Activated T-cell treated with anti-CD3 and anti-CD28 coated beads, Interleukin-2, amount 50 U/mL, for 24 hours (primary cell): ENCODE data around the gene FBXO10.
"Not testable (repeated sequence)": the region's sequence is repeated elsewhere in the genome, so short reads cannot be mapped to it uniquely, and the experiment has no call there.

ENCODE experiments used
- DNase-seq: peaks from one replicate; pipeline ENCODE4 v3.0.0-alpha.2; 2020
- H3K27ac Mint-ChIP-seq: 2 replicates; pipeline ENCODE4 v1.8.0; 2020; ENCODE audit warnings: mild to moderate bottlenecking, mixed read lengths
- H3K27me3 Mint-ChIP-seq: 2 replicates; pipeline ENCODE4 v1.8.0; 2020; ENCODE audit warnings: mixed read lengths
- H3K36me3 Mint-ChIP-seq: 2 replicates; pipeline ENCODE4 v1.8.0; 2020; ENCODE audit warnings: low read depth, mixed read lengths
- H3K4me1 Mint-ChIP-seq: 2 replicates; pipeline ENCODE4 v1.8.0; 2020; ENCODE audit warnings: low read depth, mixed read lengths
- H3K4me3 Mint-ChIP-seq: 2 replicates; pipeline ENCODE4 v1.8.0; 2020; ENCODE audit warnings: mild to moderate bottlenecking, moderate library complexity, mixed read lengths
- H3K9me3 Mint-ChIP-seq: 2 replicates; pipeline ENCODE4 v1.8.0; 2020; ENCODE audit warnings: mixed read lengths

The FBXO10 gene

GRCh38 chr9:37521111-37521510 lies 55.1 kb downstream of the FBXO10 start:
- no peak overlapping the region for H3K4me3 Mint-ChIP-seq
- peaks cover 40% of the 10 kb centered on the region for H3K36me3 Mint-ChIP-seq
- no peak for DNase-seq
- no peaks in the 10 kb centered on the region for H3K4me1 Mint-ChIP-seq
- H3K9me3 Mint-ChIP-seq: no peaks in the 10 kb centered on the region
- no peaks in the 10 kb centered on the region for H3K27me3 Mint-ChIP-seq
- no peak overlapping the region for H3K27ac Mint-ChIP-seq

GRCh38 chr9:37520641-37521040 lies 55.5 kb downstream of the FBXO10 start:
- H3K4me1 Mint-ChIP-seq: no peaks in the 10 kb centered on the region
- H3K4me3 Mint-ChIP-seq: no peak overlapping the region
- no peak overlapping the region for H3K27ac Mint-ChIP-seq
- H3K36me3 Mint-ChIP-seq: peaks cover 40% of the 10 kb centered on the region
- H3K27me3 Mint-ChIP-seq: no peaks in the 10 kb centered on the region
- no peaks in the 10 kb centered on the region for H3K9me3 Mint-ChIP-seq
- DNase-seq: no peak

- no peaks in the 10 kb centered on the region for H3K9me3 Mint-ChIP-seq
- no peaks in the 10 kb centered on the region for H3K27me3 Mint-ChIP-seq
- H3K36me3 Mint-ChIP-seq: peaks cover 25% of the 10 kb centered on the region
- H3K4me3 Mint-ChIP-seq: no peak overlapping the region
- H3K27ac Mint-ChIP-seq: no peak overlapping the region
- no peaks in the 10 kb centered on the region for H3K4me1 Mint-ChIP-seq
- no peak for DNase-seq
These were observed 58.3 kb downstream of the FBXO10 start for GRCh38 chr9:37517923-37518322.

- no peaks in the 10 kb centered on the region for H3K9me3 Mint-ChIP-seq
- H3K4me1 Mint-ChIP-seq: no peaks in the 10 kb centered on the region
- DNase-seq: no peak
- H3K4me3 Mint-ChIP-seq: no peak overlapping the region
- H3K36me3 Mint-ChIP-seq: peaks cover 18% of the 10 kb centered on the region
- no peak overlapping the region for H3K27ac Mint-ChIP-seq
- no peaks in the 10 kb centered on the region for H3K27me3 Mint-ChIP-seq
These were observed 60.4 kb downstream of the FBXO10 start for GRCh38 chr9:37515620-37516258.

GRCh38 chr9:37514999-37515398 lies 61.2 kb downstream of the FBXO10 start:
- no peaks in the 10 kb centered on the region for H3K27me3 Mint-ChIP-seq
- no peak overlapping the region for H3K27ac Mint-ChIP-seq
- peaks cover 15% of the 10 kb centered on the region for H3K36me3 Mint-ChIP-seq
- DNase-seq: no peak
- no peak overlapping the region for H3K4me3 Mint-ChIP-seq
- H3K4me1 Mint-ChIP-seq: no peaks in the 10 kb centered on the region
- no peaks in the 10 kb centered on the region for H3K9me3 Mint-ChIP-seq

- peaks cover 17% of the 10 kb centered on the region for H3K36me3 Mint-ChIP-seq
- not testable (repeated sequence) for H3K4me1 Mint-ChIP-seq, H3K27me3 Mint-ChIP-seq, H3K9me3 Mint-ChIP-seq, H3K4me3 Mint-ChIP-seq, H3K27ac Mint-ChIP-seq, DNase-seq
These were observed 61.8 kb downstream of the FBXO10 start for GRCh38 chr9:37514415-37514814.

- Mint-ChIP-seq H3K9me3 (no peaks in the 10 kb centered on the region), H3K4me3 (no peak overlapping the region), H3K27ac (no peak overlapping the region), H3K27me3 (no peaks in the 10 kb centered on the region), H3K4me1 (no peaks in the 10 kb centered on the region), H3K36me3 (peaks cover 28% of the 10 kb centered on the region)
- DNase-seq: no peak
These were observed 63.7 kb downstream of the FBXO10 start for GRCh38 chr9:37512437-37512836.

GRCh38 chr9:37511016-37512010 lies 64.9 kb downstream of the FBXO10 start:
- DNase-seq: no peak
- H3K27ac Mint-ChIP-seq: peak overlapping the region; percentile 54
- H3K4me3 Mint-ChIP-seq: no peak overlapping the region
- no peaks in the 10 kb centered on the region for H3K9me3 Mint-ChIP-seq
- peaks cover 7% of the 10 kb centered on the region for H3K4me1 Mint-ChIP-seq
- H3K27me3 Mint-ChIP-seq: no peaks in the 10 kb centered on the region
- H3K36me3 Mint-ChIP-seq: peaks cover 40% of the 10 kb centered on the region

GRCh38 chr9:37510053-37510452 lies 66.1 kb downstream of the FBXO10 start:
- H3K9me3 Mint-ChIP-seq, H3K4me3 Mint-ChIP-seq, H3K27me3 Mint-ChIP-seq, DNase-seq: not testable (repeated sequence)
- peak overlapping the region; percentile 18 for H3K27ac Mint-ChIP-seq
- H3K36me3 Mint-ChIP-seq: peaks cover 52% of the 10 kb centered on the region
- H3K4me1 Mint-ChIP-seq: peaks cover 11% of the 10 kb centered on the region

GRCh38 chr9:37509536-37509935 lies 66.6 kb downstream of the FBXO10 start:
- Mint-ChIP-seq H3K9me3 (no peaks in the 10 kb centered on the region), H3K36me3 (peaks cover 57% of the 10 kb centered on the region), H3K27me3 (no peaks in the 10 kb centered on the region), H3K4me1 (peaks cover 11% of the 10 kb centered on the region), H3K4me3 (no peak overlapping the region), H3K27ac (no peak overlapping the region)
- no peak for DNase-seq

- no peak overlapping the region for H3K4me3 Mint-ChIP-seq
- no peak for DNase-seq
These were observed 67.4 kb downstream of the FBXO10 start for GRCh38 chr9:37508834-37509206.

GRCh38 chr9:37508135-37508833 lies 67.9 kb downstream of the FBXO10 start:
- H3K36me3 Mint-ChIP-seq: peaks cover 67% of the 10 kb centered on the region
- H3K27me3 Mint-ChIP-seq: no peaks in the 10 kb centered on the region
- H3K4me1 Mint-ChIP-seq: peaks cover 20% of the 10 kb centered on the region
- H3K4me3 Mint-ChIP-seq: no peak overlapping the region
- DNase-seq: no peak
- H3K27ac Mint-ChIP-seq: no peak overlapping the region
- H3K9me3 Mint-ChIP-seq: no peaks in the 10 kb centered on the region

More at GRCh38 chr9:37508834-37509206, 67.4 kb downstream of the FBXO10 start:
- no peaks in the 10 kb centered on the region for H3K27me3 Mint-ChIP-seq
- H3K4me1 Mint-ChIP-seq: peaks cover 14% of the 10 kb centered on the region
- peaks cover 61% of the 10 kb centered on the region for H3K36me3 Mint-ChIP-seq
- no peaks in the 10 kb centered on the region for H3K9me3 Mint-ChIP-seq
- no peak overlapping the region for H3K27ac Mint-ChIP-seq

GRCh38 chr9:37507566-37508134 lies 68.5 kb downstream of the FBXO10 start:
- Mint-ChIP-seq H3K9me3 (no peaks in the 10 kb centered on the region), H3K4me1 (peaks cover 26% of the 10 kb centered on the region), H3K4me3 (no peak overlapping the region), H3K27ac (no peak overlapping the region), H3K27me3 (no peaks in the 10 kb centered on the region), H3K36me3 (peaks cover 73% of the 10 kb centered on the region)
- no peak for DNase-seq

- DNase-seq: no peak
- H3K9me3 Mint-ChIP-seq: no peaks in the 10 kb centered on the region
- peak overlapping the region; percentile 60 for H3K27ac Mint-ChIP-seq
- H3K27me3 Mint-ChIP-seq: no peaks in the 10 kb centered on the region
- H3K4me3 Mint-ChIP-seq: no peak overlapping the region
- peaks cover 37% of the 10 kb centered on the region for H3K4me1 Mint-ChIP-seq
- H3K36me3 Mint-ChIP-seq: peaks cover 97% of the 10 kb centered on the region
These were observed 71.6 kb downstream of the FBXO10 start for GRCh38 chr9:37504605-37505004.
